ENCODE results near the gene RTF2. TPM values are rescaled to one million over a fixed set of nuclear protein-coding genes. Genes with fewer than 3 reads are reported as not detected.
A peak's percentile ranks its signal among the peaks of the same experiment; 100 is the strongest.

Gene RTF2, protein sequence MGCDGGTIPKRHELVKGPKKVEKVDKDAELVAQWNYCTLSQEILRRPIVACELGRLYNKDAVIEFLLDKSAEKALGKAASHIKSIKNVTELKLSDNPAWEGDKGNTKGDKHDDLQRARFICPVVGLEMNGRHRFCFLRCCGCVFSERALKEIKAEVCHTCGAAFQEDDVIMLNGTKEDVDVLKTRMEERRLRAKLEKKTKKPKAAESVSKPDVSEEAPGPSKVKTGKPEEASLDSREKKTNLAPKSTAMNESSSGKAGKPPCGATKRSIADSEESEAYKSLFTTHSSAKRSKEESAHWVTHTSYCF
- total RNA-seq: 81.3 and 92.0 TPM in 2 replicates
- 121 TPM for polyA plus RNA-seq (2012)

DNA sequence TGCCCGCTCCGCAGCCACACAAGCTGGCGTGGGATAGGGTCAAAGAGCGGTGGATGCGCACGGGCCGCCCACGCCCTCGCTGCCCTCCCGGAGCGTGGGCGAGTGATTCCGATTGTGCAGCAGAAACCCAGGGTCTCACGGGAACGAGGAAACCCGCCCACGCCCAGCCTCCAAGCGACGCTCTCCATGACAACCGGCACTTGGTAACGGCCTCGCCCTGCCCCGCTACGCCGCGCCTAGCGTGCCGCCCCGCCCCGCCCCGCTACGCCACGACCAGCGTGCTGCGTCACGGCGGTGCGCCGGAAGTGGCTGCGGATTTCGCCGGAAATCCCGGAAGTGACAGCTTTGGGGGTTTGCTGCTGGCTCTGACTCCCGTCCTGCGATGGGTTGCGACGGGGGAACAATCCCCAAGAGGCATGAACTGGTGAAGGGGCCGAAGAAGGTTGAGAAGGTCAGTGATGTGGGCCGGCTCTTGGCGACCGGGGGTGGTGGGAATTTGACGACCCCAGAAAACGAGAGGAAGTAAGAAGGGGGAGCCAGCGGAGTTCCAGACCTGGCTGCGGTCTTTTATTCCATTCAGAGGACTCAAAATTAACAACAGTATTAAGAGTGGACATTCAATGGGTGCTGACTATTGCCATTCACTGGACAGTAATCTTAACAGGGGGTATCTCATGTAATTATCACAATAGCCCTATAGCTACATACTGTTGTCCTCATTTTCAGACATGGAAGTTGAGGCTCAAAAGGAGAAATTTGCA, at the start of gene RTF2:
Gene RTF2, plus strand, starts transcription at position 312 of the 761 bp plus-strand sequence. Its CDS starts 71 bp downstream, at position 383.
- peak; percentile 96 for DNase-seq (ENCODE audit: low read depth)

DNA sequence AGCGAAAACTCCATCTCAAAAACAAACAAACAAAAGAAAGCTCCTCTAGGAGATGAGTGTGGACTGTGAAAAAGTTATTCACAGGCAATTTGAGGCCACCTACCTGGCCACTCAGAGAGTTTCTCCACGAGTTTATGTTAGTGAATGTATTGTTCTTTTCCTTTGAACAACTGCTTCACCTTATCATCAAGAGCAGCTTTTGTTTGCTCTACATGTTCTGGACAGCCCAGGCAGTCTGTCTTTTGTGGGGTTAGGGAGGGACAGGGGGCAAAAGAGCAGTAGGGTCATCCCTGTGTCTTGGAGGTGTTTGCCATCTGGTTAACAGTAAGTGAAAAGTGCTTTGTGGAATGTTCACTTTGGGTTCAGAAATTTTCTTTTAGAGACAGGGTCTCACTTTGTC, 48.4 kb upstream of the RTF2 start:
- no peak for DNase-seq (ENCODE audit: low read depth)

DNA sequence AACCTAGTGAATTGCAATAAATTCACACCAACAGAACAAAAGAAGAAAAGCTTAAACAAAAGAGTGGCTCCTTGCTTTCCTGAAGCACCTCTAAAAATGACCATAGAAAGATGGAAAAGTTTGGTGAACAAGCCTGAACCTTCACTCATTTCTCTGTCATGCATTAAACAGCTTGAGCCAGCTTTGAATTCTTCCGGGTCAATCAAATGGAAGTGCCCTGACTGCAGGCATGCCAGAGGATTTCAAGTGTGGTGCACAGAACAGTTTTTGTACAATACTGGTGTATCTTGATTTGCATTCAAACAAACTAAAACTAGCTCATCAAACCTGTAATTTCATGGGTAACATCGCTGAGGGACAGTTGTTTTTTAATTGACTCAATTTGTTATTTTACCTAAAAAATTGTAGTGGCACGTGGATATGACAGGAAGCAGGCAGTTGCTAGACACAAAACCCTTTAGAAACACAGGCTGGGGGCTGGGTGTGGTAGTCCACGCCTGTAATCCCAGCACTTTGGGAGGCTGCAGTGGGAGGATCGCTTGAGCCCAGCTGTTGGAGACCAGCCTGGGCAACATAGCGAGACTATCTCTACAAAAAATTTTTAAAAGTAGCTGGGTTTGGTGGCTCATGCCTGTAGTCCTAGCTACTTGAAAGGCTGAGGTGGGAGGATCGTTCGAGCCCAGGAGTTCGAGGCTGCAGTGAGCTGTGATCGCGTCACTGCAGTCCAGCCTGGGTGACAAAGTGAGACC, 47.3 kb upstream of the RTF2 start:
- DNase-seq (ENCODE audit: low read depth): no peak

DNA sequence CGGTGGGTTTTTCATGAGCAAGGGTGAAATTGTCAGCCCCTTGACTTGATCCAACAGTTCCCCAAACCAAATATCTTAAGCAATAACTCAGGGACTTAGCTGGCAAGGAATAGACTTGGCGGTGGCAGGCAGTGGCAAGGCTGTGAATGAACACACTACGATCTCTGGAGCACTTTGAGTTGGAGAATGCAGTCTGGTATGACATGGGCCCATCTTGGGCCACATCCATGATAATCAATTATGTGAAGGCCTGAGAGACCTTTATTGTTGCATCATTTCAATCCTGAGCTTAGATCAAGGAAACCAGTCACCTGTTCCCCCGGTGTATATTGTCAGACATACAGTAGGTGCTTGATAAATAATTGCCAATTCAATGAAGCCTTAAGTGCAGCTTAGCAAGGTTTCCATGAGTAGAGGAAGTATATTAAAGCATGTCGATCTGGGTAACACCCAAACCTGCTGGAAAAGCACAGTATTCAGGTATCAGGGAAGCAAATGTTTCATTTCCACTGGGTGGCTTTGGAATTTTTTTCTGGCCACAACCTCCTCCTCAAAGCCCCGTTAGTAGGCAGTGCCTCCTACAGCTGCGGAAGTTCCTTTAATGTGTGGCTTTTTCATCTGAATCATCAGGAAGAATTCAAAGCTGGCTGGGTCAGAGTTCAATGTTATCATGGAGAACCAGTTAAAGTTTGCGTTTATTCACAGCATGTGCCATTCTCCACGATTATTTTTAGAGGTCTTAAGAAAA, 46.2 kb upstream of the RTF2 start:
- peak; percentile 86 for DNase-seq (ENCODE audit: low read depth)

DNA sequence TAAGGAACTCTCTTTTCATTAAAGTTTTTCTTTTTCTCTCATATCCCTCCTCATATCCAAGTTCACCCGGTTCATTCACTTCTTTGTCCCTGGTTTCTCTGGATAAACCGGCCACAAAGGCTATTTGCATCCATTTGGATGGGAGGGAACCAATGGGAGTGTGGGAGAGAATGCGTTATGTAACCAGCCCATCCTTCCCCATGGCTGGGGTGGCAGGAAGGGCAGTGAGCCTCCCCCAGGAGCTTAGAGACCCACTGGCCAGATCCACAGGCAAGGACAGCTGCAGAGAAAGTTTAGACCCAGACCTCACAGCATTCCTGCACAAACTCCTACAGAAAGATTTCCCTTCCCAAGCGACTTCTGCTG, 45.6 kb upstream of the RTF2 start:
- peak; percentile 92 for DNase-seq (ENCODE audit: low read depth)

DNA sequence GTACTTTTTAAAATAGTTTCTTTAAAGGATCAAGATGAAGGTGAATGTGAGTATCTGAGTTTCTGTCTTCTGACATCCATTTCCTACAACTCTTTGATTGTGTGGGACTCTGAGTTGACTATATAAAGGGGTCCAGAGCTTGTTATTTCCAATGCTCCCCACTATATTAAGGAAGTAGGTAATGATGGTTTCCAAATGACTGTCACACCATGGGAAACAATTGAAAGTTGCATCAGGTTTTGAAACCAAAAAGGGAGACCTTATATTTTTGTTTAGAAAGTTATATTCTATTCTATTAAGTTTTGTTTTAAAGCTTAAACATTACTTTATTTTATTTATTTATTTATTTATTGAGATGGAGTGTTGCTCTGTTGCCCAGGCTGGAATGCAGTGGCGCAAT, 45.2 kb upstream of the RTF2 start:
- no peak for DNase-seq (ENCODE audit: low read depth)

DNA sequence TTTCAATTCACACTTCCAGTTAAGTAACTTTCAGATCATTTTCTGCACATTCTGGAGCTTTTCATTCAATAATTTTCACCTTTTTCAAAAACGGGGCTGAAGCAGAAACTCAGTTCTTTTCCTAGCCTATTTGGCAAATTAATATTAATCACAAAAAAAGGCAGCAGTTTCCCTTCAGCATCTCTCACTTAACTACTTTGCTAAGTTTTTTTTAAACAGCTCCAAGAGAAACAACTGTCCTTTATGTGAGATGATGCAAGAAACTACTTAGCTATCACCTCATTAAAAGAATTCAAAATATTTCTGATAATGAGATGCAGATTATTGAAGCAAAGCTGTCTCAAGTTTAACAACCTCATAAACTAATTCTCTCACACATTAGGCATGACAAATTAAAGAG, 44.5 kb upstream of the RTF2 start:
- DNase-seq (ENCODE audit: low read depth): no peak

DNA sequence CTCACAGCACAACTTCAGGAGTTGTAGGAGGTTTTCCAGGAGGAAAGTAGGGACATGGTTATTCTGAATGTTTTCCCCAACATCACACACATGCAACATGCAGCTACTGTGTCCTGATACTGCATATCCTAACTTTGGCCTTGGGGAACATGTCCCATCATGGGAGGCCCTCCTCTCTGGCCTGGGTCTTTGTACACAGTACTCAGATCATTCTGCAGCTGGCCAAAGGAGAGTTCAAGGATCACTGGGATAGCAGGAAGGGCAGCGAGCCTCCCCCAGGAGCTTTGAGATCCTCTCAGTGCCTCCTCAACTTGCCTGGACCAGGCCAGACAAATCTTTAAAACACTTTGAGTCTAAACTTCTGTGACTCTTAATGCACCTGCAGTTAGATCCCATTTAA, 43.5 kb upstream of the RTF2 start:
- DNase-seq (ENCODE audit: low read depth): no peak

DNA sequence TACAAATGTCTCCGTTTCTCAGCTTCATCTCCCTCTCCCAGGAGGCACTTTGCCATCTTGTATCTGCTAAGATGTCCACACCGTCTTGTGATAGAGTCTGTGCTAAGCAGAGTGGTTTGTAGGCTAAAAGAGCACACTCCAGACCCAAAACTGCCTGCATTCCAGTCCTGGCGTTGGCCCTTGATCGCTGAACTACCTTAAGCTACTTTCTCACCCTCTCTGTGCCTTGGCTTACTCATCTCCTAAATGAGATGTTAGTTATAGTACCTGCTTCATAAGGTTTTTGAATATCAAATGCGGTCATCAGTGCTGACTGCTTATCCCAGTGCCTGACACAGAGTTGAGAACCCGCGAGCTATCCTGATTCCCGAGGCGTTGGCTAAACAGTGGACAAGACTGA, 42.4 kb upstream of the RTF2 start:
- no peak for DNase-seq (ENCODE audit: low read depth)

DNA sequence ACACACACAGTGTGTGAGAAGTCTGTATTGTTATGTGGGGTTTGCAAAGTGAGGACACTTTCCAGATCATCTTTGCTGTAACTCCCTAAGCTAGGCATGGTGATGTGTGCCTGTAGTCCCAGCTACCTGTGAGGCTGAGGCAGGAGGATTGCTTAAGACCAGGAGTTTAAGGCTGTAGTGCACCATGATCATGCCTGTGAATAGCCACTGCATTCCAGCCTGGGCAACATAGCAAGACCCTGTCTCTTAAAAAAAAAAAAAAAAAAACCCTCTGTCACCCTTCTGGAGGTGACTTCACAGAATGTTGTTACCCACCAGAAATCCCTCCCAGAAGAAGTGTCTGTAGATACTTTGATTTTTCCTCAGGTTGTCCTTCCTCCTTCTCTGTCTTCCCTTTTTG, 41.5 kb upstream of the RTF2 start:
- no peak for DNase-seq (ENCODE audit: low read depth)

DNA sequence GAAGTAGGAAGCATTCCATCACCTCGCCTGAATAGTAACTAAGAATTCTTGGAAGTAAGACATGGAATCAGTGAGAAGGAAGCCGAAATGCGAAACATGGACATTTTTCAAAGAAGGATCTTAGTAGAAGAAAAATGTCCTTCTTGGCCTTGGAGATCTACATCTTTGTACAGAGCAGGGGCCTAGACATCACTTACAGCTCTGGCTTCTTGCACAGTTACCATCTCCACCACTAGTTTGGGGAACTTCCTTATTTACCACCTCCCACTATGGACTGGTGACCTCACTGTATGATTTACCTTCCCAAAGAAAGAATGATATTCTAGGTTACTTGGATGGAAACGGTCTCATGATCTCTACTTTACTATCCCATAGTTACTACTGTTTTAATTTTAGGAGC, 40.6 kb upstream of the RTF2 start:
- no peak for DNase-seq (ENCODE audit: low read depth)

DNA sequence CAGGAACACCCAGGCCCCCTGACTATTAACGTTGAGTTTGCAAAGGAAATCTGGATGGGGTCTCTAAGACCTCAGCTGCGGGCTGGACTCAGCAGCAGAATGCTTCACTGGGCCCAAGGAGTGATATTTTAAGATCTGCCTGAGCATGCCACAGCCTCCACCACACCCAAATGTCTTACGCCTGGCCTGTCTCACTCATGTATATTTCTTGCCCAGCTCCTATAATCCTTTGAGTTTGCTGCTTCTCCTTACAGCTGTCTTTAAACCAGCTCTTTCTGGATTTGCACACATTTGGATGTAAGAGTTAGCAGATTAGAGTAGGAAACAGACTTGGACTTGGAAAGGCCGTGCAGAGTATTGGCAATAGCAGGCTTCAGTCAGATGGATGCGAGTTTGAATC, 40.0 kb upstream of the RTF2 start:
- no peak for DNase-seq (ENCODE audit: low read depth)

DNA sequence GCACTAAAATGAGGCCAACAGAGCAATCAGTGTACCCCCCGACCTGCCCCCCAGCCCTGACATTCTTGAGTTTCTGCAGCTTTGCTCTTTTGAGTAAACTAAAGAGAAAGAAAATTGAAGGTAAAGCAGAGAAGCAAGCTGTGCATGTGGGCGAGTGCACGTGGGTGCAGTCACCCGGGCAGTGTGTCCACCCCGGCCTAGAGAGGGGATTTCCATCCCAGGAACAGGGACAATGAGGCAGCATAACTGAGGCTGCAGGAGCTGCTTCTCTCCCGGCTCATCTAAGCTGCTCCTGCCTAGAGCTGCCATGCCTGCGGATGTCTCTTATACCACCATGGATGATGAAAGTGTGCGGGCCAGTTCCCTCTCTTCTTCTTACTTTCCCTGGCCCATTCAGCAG, 39.5 kb upstream of the RTF2 start:
- no peak for DNase-seq (ENCODE audit: low read depth)

DNA sequence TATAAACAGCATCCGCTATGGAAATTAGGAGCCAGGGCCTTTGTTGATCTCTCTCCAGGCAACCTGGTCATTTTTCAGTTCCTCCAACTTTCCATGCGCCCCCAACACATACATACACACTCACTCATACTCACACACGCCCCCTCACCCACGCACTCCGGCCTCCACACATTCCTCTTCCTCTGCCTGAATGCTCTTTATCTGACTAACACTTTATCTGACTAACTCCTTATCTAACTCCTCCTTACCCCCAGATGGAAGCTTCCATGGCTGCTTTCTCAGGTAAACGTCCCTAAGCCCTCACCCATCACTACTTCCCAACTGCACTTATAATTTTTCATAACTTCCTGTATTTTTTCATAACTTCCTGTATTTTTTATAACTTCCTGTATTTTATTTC, 38.9 kb upstream of the RTF2 start:
- no peak for DNase-seq (ENCODE audit: low read depth)

DNA sequence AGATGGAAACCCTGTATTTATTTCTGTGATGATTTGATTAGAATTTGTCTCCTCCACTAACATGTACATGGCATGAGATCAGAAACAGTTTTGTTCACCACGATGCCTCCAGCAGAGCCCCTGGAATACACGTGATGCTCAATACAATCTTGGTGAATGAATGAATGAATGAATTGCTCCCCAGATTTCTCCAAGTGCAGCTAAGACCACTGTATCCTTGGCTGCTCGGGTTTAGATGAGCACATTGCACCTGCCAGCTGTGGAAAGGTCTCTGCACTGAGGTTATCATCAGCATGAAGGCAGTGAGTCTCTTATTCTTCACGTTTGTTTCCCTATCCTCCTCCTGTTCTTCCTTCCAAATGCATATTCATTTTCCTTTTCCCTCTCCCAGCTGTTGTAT, 38.5 kb upstream of the RTF2 start:
- no peak for DNase-seq (ENCODE audit: low read depth)

DNA sequence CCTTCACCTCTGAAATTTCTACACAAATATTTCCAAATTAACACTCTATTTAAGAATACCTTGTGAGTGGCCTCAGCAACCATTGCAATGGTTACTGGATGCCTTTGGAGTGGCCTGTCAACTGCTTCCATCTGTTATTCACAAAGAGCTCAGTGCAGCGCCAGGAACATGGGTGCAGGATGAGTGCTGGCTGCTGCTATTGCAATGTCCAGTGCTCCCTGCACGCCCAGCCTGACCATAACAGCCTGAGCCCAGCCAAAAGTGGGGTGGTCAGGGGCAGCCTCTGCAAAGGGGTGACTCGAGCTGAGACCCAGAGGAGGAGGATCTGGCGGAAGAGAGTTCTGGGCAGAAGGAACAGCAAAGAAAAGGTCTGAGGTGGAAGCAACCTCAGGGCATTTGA, 38.0 kb upstream of the RTF2 start:
- no peak for DNase-seq (ENCODE audit: low read depth)

DNA sequence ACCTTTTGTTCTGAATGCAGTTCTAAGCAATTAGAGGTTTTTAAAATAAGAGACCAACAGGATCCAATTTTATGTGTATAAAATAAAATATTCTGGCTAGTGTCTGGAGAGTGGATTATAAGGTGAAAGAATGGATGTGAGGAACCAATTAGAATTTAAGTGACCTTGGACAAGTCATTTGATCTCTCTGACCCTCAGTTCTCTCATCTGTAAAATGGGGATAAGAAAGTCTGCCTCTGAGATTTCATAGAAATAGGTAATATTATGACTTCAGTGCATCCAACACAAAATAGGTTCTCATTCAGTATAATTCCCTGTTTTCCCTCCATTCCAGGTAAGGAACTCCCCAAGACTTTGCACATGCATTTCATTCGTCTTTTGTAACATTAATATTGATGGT, 37.5 kb upstream of the RTF2 start:
- no peak for DNase-seq (ENCODE audit: low read depth)

DNA sequence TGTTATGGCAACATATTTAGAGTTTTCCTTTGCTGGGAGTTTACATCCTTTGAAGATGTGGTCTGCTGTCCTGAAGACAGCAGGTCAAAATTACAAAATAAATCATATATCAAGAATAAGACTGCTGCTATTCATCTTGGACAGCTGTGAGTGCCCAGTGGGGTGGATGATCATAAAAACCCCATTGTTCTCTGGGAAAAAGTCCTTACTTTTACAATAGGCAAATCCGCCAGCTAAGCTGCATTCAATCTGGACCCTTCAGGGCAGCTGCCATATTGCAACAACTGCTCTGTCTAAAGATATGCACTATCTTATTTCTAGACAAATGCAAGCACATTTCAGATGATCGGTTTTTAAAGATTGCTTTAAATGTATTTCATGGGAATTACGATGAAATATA, 37.0 kb upstream of the RTF2 start:
- DNase-seq (ENCODE audit: low read depth): no peak

DNA sequence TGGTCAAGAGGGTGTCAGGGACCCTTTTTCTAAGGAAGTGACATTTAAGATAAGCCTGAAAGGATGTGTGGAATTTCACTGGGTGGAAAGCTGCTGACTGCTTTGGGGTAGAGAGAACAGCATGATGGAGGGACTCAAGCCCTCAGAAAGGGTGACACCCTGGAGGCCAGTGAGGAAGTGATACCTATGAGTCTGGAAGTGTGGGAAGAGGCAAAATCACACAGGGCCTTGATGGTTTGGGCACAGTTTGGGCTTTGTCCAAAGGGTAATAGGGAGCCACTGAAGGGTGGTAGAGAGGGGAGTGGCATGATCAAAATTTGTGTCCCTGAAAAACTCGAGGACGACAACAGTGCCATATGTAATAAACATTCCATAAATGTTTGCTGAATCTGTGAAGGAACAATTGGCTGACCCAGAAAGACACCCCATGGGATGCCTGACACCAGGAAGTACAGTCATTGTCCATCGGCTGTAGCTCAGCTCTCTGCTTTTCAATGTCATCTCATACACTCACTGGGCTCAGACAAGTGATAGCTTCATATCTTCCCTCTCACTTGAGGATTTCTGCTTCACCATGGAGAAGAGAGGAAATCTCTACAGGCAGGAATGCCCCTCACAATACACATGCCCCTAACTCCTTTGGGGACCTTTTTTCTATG, 35.1 kb upstream of the RTF2 start:
- no peak for DNase-seq (ENCODE audit: low read depth)

DNA sequence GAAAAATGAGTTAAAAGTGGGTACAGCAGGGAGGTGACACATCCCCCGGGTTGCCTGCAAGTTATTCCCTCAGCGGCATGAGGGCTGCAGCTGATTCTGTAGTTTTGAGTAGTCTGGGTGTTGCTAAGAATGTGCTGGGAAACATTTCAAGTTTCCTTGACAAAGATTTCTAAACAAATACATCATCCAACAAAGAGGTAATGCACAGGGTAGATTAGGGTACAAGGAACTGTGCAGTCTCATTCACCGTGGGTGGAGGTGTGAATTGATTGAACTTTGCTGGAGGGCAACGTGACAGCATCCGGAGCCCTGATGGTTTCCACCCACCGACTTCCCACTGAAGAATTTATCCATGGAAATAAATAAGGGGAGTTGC, 34.6 kb upstream of the RTF2 start:
- no peak for DNase-seq (ENCODE audit: low read depth)
